ENCODE results near the gene COL28A1.

- no peak for TF ChIP-seq CTCF (IDR thresholded peaks at IDR 0.05)
- TF ChIP-seq POLR2A (IDR thresholded peaks at IDR 0.05): no peak
- TF ChIP-seq EP300 (IDR thresholded peaks at IDR 0.05; ENCODE audit: low read depth): no peak
Observed at GRCh38 chr7:7427363-7427762, 108.3 kb downstream of the COL28A1 start.
